Measurements from ENCODE around the gene TNS3.

DNA sequence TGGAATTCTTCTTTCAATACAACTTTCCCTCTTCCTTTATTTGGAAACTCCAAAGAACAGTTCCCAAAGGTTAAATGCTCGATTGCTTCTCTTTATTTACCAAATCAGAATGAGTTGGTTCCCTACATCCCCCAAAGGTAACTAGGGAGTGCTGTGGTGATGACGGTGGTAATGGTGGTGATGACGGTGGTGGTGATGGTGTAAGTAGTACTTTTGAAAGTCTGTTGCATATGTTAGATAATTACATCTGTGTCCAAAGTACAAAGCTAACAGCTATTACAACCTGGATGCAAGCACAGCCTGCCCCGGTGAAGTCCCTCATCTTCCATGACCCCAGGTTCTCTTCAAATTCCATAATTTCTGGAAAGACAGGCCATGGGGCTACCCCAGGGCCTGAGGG, 115.1 kb downstream of the TNS3 start:
- TF ChIP-seq JUN (IDR thresholded peaks at IDR 0.05; ENCODE audit: borderline replicate concordance, low read depth, low read length), result no peak
- TF ChIP-seq JUN (CRISPR knock-in tag; IDR thresholded peaks at IDR 0.05; ENCODE audit: borderline replicate concordance), result no peak
- no peak for TF ChIP-seq KLF1 (tag; IDR thresholded peaks at IDR 0.05)
